Stomach (tissue), 9 donors: Measurements from ENCODE around the gene UBL3. TPM values are rescaled to one million over a fixed set of nuclear protein-coding genes. Genes with fewer than 3 reads are reported as not detected.
A peak's percentile ranks its signal among the peaks of the same experiment; 100 is the strongest.

Experiments used
- DNase-seq, 2 donors: peaks; one replicate each; pipeline versions ENCODE4 v3.0.0 to v3.0.0-alpha.2; 2013 to 2019
- H3K27ac ChIP-seq, 5 donors: fragments of 200-600 bp in 4 of 5; sonication (generic) in 4 of 5; one replicate each; pipeline ENCODE4 v1.5.1; 2013 to 2019; ENCODE audit warnings: mild to moderate bottlenecking in 1 of 5, moderate library complexity in 1 of 5
- H3K27me3 ChIP-seq, 3 donors: fragments of 200-600 bp; sonication (generic); one replicate each; pipeline ENCODE4 v1.5.1; 2017 to 2019; ENCODE audit warnings: mixed run types in 1 of 3
- H3K36me3 ChIP-seq, 4 donors: fragments of 200-600 bp; sonication (generic); 1 replicate in 3 of 4; 2 replicates in 1 of 4; pipeline ENCODE4 v1.5.1; 2016 to 2019
- H3K4me1 ChIP-seq, 4 donors: fragments of 200-600 bp; sonication (generic); one replicate each; pipeline ENCODE4 v1.5.1; 2016 to 2019
- H3K4me3 ChIP-seq, 4 donors: fragments of 200-600 bp; sonication (generic) in 3 of 4; one replicate each; pipeline ENCODE4 v1.5.1; 2016 to 2019; ENCODE audit warnings: mild to moderate bottlenecking in 1 of 4
- H3K9me3 ChIP-seq, 4 donors: fragments of 200-600 bp; sonication (generic); one replicate each; pipeline ENCODE4 v1.5.1; 2016 to 2019
- CTCF ChIP-seq, 7 experiments: fragments of 450-650 bp in 4 of 7; fragments of 200-600 bp in 3 of 7; sonication (generic) in 3 of 7; IDR thresholded peaks; one replicate each; pipeline ENCODE4 v1.5.1; 2016 to 2019; ENCODE audit warnings: antibody characterized with exemption in 7 of 7, control low read depth in 2 of 7, mild to moderate bottlenecking in 1 of 7
- EP300 ChIP-seq: sonication (generic); formaldehyde crosslinking; IDR thresholded peaks from one replicate; pipeline ENCODE4 v1.6.1; 2017; ENCODE audit warnings: antibody characterized with exemption
- POLR2A ChIP-seq, 4 donors: fragments of 450-650 bp; IDR thresholded peaks; one replicate each; pipeline ENCODE4 v1.6.1; 2016; ENCODE audit warnings: antibody characterized with exemption in 4 of 4, control low read depth in 2 of 4, mild to moderate bottlenecking in 1 of 4, moderate library complexity in 1 of 4
- POLR2AphosphoS5 ChIP-seq, 3 donors: sonication (generic); formaldehyde crosslinking; IDR thresholded peaks; one replicate each; pipeline ENCODE4 v1.6.1; 2016; ENCODE audit warnings: antibody characterized with exemption in 3 of 3
- WGBS, 5 donors: extraction: QIAGEN DNeasy Blood & Tissue Kit in 3 of 5; methylation state at CpG; one replicate each; pipeline versions ENCODE4 v1.1.5 to v1.1.7; 2013 to 2018; 5-methylcytosine and 5-hydroxymethylcytosine counted together
- intact Hi-C: fragments of 100-400 bp; cut with DNase I; formaldehyde crosslinking; loops from one replicate; pipeline ENCODE4 v1.15.1; 2023; ENCODE audit warnings: low total_unique reads
- polyA plus RNA-seq, 3 donors: library from polyadenylated mRNA; stranded (reverse); fragments of 200-250 nt; gene quantifications; one replicate each; pipeline ENCODE4 v1.2.3, GENCODE V29; 2013
- total RNA-seq, 5 donors: library from RNA; depleted of rRNA; stranded (reverse); fragments of >200 nt; gene quantifications; one replicate each; pipeline versions ENCODE4 v1.1.0 to v1.2.3, GENCODE V29; 2014 to 2016
- donor health status: healthy with polysubstance abuse.
- donor health status: Bipolar disorder and iron deficiency.
- donor health status: healthy.

Gene UBL3
- total and polyA plus RNA-seq, 8 donors: 21.5 to 115 (median 42.3) TPM

DNA sequence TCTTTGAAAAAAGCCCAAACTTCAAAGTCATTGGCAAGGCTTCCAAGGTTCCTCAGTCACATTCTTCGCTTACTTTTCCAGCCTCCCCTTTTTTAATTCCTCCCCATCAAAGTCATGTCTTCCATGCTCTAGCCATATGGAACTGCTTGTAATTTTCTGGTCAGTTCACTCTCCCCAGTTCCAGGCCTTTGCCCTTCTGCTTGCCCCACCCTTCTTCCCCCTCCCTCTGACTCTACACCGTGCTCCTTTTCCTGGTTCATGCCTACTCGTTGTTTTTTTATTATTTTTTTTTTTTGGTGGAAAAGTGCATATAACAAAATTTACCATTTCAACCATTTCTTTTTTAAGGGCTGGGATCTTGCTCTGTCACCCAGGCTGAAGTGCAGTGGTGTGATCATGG is 102.3 kb downstream of the UBL3 start:
- DNase-seq: no peak
- H3K9me3 ChIP-seq: no peaks in the 10 kb centered on the region
- TF ChIP-seq EP300: no peak
- TF ChIP-seq POLR2A (IDR thresholded peaks at IDR 0.05): no peak
- no peak for TF ChIP-seq POLR2AphosphoS5 (IDR thresholded peaks at IDR 0.05)
- no peak for TF ChIP-seq CTCF (IDR thresholded peaks at IDR 0.05)
- H3K4me3 ChIP-seq: no peak overlapping the region
- intact Hi-C loops: no loop called here
- peaks cover 0 to 3% (median 0%) of the 10 kb centered on the region in 3 donors for H3K27me3 ChIP-seq
- no peaks in the 10 kb centered on the region for H3K36me3 ChIP-seq
- H3K4me1 ChIP-seq: peaks cover 0 to 8% (median 6%) of the 10 kb centered on the region in 4 donors
- no peak overlapping the region for H3K27ac ChIP-seq
- 68 to 95% (median 74%) methylated on average over 3 of the region's 3 CpGs for WGBS, 5 donors

DNA sequence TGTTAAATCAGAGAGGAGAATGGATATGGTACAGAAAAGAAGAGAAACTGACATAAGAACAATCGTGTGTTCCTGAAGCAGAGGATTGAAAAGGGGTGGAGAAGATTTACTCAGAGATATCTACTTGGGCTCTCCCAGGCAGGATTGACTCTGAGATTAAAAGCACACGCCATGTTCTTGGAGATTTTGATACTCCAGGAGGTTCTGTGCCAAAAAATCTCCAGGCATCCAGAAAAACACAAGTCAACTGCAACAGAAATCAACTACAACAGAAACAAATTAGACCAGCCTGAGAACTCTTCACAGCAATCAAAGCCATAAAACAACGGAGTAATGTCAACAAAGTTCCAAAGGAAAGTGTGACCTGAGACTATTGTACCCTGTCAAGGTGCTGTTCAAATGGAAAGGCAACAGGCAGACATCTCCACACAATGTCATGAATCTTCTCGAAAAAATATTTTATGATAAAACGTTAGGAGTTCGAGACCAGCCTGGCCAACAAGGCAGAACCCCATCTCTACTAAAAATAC is 104.2 kb downstream of the UBL3 start:
- intact Hi-C loops: no loop called here
- DNase-seq: no peak
- 54 to 60% (median 55%) methylated on average over 6 of the region's 6 CpGs for WGBS, 5 donors

GRCh38 chr13:29745704-29746103 is 104.7 kb downstream of the UBL3 start:
- no peaks in the 10 kb centered on the region for H3K36me3 ChIP-seq

More for the DNA sequence above, 104.2 kb downstream of the UBL3 start:
- Histone ChIP-seq H3K9me3 (no peaks in the 10 kb centered on the region), H3K36me3 (no peaks in the 10 kb centered on the region), H3K4me1 (peaks cover 0 to 14% (median 6%) of the 10 kb centered on the region in 4 donors), H3K27ac (no peak overlapping the region), H3K4me3 (no peak overlapping the region), H3K27me3 (peaks cover 0 to 3% (median 0%) of the 10 kb centered on the region in 3 donors)
- no peak for TF ChIP-seq POLR2A (IDR thresholded peaks at IDR 0.05)
- TF ChIP-seq EP300: no peak
- no peak for TF ChIP-seq CTCF (IDR thresholded peaks at IDR 0.05)
- TF ChIP-seq POLR2AphosphoS5 (IDR thresholded peaks at IDR 0.05): no peak

DNA sequence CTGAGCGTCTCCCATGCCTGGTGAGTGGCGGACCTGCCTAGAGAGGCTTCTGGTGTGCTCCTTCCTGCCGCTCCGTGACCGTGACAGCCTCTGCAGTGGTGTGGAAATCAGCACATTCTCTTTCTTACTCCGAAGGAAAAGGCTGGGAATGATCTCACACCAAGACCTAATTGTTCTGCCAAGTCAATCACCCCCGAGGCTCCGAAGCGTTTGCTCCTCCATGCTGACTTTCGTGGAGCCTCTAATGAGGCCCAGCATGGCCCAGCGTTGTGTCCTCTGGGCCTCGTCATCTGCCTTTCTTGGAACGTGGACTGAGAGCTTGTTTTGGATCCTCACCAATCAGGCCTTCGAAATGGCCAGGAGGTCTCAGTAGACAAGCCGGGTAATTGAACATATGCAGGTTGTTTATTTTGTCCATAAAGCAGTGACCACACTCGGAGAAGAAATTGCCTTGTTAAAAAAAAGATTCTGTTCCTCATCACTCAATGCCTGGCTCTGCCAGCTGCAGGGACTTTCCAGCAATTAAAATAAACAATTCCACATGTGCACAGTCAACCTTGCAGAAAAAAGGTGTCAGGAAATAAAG is 107.1 kb downstream of the UBL3 start:
- peak overlapping the region in 2 of 5 donors; percentile 31 to 67 for H3K27ac ChIP-seq
- H3K4me3 ChIP-seq: no peak overlapping the region
- H3K27me3 ChIP-seq: peaks cover 0 to 3% (median 0%) of the 10 kb centered on the region in 3 donors
- 57 to 70% (median 65%) methylated on average over 16 of the region's 16 CpGs for WGBS, 5 donors
- no peaks in the 10 kb centered on the region for H3K36me3 ChIP-seq
- DNase-seq: peak in 1 of 2 donors; percentile 60
- peaks cover 0 to 14% (median 6%) of the 10 kb centered on the region in 4 donors for H3K4me1 ChIP-seq
- TF ChIP-seq EP300 (no peak), POLR2A (IDR thresholded peaks at IDR 0.05) (no peak), CTCF (IDR thresholded peaks at IDR 0.05) (no peak)
- no peaks in the 10 kb centered on the region for H3K9me3 ChIP-seq
- intact Hi-C loops: no loop called here

More at GRCh38 chr13:29745704-29746103, 104.7 kb downstream of the UBL3 start:
- Histone ChIP-seq H3K9me3 (no peaks in the 10 kb centered on the region), H3K4me1 (peaks cover 0 to 14% (median 6%) of the 10 kb centered on the region in 4 donors), H3K27me3 (peaks cover 0 to 3% (median 0%) of the 10 kb centered on the region in 3 donors), H3K4me3 (no peak overlapping the region), H3K27ac (no peak overlapping the region)
- DNase-seq: no peak
- no peak for TF ChIP-seq EP300
- no peak for TF ChIP-seq POLR2A (IDR thresholded peaks at IDR 0.05)
- TF ChIP-seq CTCF (IDR thresholded peaks at IDR 0.05): no peak
- no peak for TF ChIP-seq POLR2AphosphoS5 (IDR thresholded peaks at IDR 0.05)
- intact Hi-C loops: no loop called here
- 78 to 89% (median 82%) methylated on average over 6 of the region's 6 CpGs for WGBS, 5 donors
